HG03025 (cell line): ENCODE measurements around the gene VWA2.
A peak's percentile ranks its signal among the peaks of the same experiment; 100 is the strongest.

Experiments used
- ATAC-seq: cut with Tn5 transposase; IDR thresholded peaks from one replicate; pipeline ENCODE4 v1.9.1; 2021; ENCODE audit warnings: mild to moderate bottlenecking, moderate library complexity; ENCODE audit not compliant: unreplicated experiment, low FRiP score

VWA2 gene

DNA sequence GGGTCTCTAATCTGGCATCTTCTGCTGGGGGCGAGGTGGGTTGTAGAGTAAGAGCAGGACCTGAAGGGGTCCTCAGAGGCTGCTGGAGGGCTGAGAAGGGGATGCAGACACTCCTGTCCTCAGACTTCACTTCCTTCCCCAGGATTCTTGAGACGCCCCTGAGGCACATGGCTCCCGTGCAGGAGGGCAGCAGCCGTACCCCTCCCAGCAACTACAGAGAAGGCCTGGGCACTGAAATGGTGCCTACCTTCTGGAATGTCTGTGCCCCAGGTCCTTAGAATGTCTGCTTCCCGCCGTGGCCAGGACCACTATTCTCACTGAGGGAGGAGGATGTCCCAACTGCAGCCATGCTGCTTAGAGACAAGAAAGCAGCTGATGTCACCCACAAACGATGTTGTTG, 52.0 kb downstream of the VWA2 start:
- ATAC-seq, result no peak

DNA sequence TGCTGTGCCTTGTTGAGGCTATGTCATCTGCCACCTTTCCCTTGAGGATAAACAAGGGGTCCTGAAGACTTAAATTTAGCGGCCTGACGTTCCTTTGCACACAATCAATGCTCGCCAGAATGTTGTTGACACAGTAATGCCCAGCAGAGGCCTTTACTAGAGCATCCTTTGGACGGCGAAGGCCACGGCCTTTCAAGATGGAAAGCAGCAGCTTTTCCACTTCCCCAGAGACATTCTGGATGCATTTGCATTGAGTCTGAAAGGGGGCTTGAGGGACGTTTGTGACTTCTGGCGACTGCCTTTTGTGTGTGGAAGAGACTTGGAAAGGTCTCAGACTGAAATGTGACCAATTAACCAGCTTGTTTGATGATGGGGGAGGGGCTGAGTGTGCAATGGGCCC, 52.5 kb downstream of the VWA2 start:
- no peak for ATAC-seq

- ATAC-seq, result no peak
Observed at GRCh38 chr10:114293075-114293474, 54.0 kb downstream of the VWA2 start.

GRCh38 chr10:114294549-114294948, 55.5 kb downstream of the VWA2 start:
- ATAC-seq, result no peak

- ATAC-seq, result no peak
Observed at GRCh38 chr10:114295393-114295792, 56.3 kb downstream of the VWA2 start.

GRCh38 chr10:114297136-114297705, 58.2 kb downstream of the VWA2 start:
- ATAC-seq, result no peak

DNA sequence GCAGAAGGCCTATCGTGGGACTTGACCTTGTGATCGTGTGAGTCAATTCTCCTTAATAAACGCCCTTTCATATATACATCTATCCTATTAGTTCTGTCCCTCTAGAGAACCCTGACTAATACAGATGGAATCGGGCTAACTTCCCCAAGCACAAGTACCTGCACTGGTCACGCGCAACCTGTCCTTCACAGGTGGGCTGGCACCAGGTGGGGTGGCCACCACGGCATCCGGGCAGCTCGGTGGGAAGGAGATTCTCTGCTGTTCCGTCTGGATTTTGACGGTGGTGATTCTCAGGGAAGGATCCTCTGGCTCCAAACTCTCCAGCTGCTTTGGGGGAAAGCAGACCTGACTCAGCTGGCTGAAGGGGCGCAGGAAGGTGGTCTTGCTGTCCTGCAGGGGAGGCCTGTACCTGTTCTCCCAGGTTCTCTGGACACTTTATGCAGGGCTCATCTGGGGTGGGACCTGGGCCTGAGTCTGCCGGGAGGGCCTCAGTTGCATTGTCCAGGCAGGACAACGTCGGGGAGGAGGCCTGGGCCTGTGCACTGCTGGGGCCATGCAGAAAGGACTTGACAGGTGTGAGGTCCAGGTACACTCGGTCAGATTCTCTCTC, 61.1 kb downstream of the VWA2 start:
- no peak for ATAC-seq

GRCh38 chr10:114301177-114301576, 62.1 kb downstream of the VWA2 start:
- ATAC-seq, result no peak

DNA sequence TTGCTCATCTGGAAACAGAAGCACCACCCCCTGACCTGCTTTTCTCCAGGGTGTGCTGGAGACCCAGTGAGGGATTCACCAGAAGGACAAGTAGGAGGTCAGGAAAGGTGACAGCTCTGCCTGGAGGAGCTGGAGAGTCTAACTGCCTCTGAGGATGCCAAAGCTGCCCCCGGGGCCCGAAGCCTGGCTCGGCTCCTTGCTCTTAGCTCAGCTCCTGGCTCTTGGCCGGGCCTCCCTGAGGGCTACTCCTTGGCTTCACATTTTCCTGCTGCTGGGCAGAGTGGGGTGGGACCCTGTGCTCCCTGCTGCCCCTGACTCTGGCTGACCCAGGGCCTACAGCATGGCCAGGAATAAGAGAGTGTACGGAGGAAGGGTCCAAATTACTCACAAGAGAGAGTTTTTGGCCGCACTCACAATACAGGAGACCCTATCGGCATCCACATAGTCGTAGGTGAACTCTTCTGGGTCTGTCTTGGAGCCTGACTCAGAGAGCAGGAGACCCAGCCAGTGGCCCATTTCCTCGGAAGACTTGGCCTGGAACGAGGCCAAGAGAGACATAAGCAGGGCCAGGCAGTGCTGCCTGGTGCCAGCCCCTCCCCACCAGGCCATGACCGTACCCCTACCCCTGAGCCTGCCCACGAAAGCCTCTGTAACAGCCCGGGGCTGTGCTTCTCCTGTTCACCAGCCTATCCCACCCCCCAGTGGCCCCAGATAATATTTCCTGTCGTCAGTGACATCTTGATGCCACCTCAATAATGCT, 63.1 kb downstream of the VWA2 start:
- ATAC-seq, result no peak

DNA sequence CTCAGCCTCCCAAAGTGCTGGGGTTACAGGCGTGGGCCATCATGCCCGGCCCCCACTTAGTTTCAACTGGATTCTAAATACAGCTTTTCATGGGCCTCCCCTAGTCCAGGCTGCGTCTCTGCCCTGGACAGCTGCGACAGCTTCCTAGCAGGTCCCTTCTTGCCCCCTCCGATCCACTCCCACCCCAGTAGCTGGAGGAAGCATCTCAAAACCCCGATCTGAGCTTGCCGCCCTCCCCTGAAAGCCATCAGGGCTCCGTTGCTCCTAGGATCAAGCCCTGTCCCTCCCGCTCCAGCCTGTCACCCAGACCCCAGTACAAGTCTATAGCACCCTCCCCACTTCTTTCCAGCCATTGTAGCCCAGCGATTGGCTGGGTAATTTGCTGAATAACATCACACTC, 64.5 kb downstream of the VWA2 start:
- ATAC-seq, result no peak

DNA sequence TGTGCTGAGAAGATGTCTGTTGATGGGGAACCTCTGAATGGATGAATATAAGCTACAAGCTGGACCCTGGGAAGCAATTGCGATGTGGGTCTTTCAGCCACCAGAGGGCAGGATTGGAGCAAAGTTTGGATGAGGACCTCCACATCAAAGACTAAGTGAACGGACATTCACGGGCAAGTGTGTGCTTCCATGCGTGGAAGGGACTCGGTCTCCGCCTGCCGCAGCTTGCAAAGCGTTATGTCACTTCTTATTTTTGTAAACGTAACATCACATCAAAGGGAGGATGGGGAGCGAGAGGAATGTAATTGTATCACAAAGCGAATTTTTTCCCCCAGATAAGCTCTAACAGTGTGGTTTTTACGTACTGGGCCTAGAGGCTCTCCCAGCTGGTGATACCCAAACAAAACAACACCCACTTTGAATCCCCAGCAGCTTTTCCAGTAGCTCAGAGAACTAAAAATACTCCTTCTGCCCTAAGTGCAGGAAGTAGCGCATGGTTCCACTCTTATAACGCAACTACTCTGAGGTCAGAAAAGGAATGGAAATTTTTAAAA, 65.0 kb downstream of the VWA2 start:
- peak; percentile 76 for ATAC-seq

DNA sequence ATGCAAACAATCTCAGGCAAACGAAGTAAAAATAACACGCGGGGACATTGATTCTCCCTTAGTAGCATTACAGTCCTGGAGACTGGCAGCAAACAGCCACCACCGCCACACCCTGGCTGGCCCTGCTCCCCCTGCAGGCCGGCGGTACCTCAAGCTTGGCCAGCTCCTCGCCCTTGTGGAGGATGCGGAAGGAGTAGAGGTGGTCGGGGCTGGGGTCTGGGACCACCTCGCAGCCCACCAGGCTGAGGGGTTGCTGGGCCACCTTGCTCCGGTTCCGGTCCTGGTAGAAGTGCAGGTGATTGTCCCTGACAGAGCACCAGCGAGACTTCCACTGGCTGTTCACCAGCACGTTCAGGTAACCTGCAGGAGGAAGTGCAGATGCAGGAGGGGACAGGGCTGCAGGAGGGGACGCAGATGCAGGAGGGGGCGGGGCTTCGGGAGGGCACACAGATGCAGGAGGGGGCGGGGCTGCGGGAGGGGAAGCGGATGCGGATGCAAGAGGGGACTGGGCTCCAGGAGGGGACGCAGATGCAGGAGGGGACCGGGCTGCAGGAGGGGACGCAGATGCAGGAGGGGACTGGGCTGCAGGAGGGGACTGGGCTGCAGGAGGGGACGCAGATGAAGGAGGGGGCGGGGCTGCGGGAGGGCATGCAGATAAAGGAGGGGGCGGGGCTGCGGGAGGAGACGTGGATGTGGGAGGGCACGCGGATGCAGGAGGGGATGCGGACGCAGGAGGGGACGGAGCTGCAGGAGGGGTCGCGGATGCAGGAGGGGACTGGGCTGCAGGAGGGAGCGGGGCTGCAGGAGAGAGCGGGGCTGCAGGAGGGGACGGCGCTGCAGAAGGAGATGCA, 65.7 kb downstream of the VWA2 start:
- peak; percentile 41 for ATAC-seq

DNA sequence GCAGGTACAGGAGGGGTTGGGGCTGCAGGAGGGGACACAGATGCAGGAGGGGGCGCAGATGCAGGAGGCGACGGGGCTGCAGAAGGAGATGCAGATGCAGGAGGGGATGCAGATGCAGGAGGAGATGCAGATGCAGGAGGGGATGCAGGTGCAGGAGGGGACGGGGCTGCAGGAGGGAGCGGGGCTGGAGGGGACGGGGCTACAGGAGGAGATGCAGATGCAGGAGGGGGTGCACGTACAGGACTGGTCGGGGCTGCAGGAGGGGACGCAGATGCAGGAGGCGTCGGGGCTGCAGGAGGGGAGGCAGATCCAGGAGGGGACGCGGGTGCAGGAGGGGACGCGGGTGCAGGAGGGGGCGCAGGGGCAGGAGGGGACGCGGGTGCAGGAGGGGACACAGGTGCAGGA, 66.5 kb downstream of the VWA2 start:
- no peak for ATAC-seq

DNA sequence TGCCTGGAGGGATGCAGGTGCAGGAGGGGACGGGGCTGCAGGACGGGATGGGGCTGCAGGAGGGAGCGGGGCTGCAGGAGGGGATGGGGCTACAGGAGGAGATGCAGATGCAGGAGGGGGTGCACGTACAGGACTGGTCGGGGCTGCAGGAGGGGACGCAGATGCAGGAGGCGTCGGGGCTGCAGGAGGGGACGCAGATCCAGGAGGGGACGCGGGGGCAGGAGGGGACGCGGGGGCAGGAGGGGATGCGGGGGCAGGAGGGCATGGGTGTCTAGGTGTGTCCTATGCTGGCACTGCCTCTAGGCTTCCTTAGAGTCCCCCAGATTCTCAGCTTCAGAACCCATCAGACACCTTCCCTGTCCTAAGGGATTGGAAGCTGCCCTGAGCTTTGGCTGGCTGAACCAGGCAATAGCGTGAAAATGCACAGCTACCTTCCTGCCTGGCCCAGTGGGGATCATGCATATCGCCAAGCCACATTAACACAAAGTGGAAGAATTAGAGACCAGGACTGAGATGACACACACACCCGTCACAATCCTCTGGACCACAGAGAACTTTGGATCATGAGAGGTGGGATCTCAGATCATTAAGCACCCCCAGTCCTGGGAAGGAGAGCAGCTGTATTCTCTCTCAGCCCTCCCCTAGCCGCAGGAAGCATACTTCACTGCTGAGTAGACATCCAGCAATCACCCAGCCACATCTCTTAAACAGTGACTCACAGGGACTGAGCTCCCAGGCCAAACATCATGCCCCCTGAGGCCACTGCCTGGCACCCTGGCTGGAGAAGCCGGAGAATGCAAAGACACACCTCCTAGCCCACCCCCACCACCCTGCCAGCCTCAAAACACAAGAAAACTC, 67.3 kb downstream of the VWA2 start:
- no peak for ATAC-seq

DNA sequence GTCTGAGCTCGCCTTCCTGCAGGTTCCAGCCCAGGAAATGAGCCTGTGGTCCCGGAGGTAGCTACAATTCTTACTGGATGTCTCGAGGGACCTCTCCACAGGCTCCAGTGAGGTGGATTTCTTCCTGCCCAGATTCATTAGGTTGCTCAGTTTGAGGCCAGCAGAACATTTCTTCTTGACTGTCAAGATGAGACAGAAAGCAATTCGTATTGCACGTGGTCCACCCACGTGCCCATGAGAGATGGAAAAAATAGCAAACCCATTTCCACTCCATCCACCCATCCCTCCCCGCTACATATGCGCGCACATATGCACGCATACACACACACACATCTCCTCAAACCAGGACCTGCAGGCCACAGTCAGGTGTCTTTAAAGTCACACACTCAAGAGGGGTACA, 68.7 kb downstream of the VWA2 start:
- no peak for ATAC-seq

DNA sequence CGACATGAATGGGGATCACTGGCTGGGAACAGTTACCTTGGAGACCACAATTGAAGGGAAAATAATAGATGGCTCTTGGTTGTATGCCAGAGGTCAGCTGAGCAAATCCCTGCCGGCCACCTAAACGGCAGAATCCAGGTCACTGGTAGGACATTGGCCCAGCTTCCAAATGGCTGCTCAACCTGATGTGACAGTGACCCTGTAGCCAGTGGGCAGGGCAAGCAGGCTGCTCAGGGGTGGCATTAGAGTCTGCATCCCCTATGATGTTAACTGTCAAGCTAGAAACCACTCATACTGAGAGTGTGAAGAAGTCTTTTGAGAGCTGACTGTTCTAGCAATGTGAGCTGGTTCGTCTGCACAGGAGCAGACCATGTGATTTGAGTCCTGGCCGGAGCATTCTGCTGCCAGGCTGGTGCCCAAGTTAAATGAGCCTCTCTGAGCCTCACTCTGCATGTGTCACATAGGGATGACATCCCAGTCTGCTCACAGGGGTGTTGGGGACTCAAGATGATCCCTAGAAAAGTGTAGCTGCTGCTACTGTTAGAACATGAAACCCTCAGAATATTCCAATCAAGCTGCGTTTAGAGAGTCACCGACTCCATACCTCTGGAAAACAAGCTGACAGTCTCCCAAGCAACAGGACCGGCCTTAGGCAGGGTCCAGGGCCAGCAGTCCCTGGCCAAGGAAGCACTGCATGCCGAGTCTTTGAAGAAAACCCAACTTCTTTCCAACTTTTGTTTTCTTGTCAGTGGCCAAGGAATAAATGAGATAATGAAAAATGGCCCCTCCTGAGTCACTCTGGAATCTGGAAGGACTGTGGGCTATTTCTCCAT, 69.7 kb downstream of the VWA2 start:
- ATAC-seq, result no peak

- ATAC-seq, result no peak
Observed at GRCh38 chr10:114309364-114309651, 70.3 kb downstream of the VWA2 start.

DNA sequence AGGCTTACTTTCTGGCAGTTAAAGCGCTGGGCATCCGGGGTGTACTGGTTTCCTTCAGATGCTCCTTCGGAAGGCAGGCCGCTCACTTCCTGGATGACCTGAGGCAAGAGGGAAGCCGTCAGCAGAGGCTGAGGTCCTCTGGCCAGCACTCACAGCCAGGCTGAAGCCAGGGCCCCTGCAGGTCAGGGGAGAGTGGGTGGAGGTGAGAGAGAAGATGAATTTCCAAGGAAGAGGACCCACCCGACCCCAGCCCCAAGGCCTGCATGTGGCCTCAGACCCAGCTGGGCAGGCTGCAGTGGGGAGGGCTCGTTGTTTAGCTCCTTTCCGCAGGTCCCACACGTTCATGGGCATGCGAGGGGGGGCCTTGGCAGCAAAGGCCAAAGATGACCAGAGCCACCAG, 71.3 kb downstream of the VWA2 start:
- ATAC-seq, result no peak

GRCh38 chr10:114311023-114311422, 72.0 kb downstream of the VWA2 start:
- no peak for ATAC-seq
